22Rv1 (cell line): ENCODE measurements around the gene TOP3A.

Experiments used
- CTCF ChIP-seq: fragments of 450-650 bp; IDR thresholded peaks from 2 replicates; pipeline ENCODE4 v1.5.1; 2017; ENCODE audit warnings: mild to moderate bottlenecking
- ZFX ChIP-seq: fragments of 450-650 bp; IDR thresholded peaks from 2 replicates; pipeline ENCODE4 v1.6.1; 2017; ENCODE audit warnings: antibody characterized with exemption, borderline replicate concordance

- TF ChIP-seq CTCF (no peak), ZFX (no peak)
Measured at GRCh38 chr17:18234853-18235380, 79.9 kb downstream of the TOP3A start.
